OCI-LY1 (cell line): ENCODE measurements around the gene ALKBH7.
"Not testable (repeated sequence)": the region's sequence is repeated elsewhere in the genome, so short reads cannot be mapped to it uniquely, and the experiment has no call there.

Experiments
- H2AFZ ChIP-seq: fragments of 200-600 bp; sonication (generic), shearing (Covaris generic); 2 replicates; pipeline ENCODE4 v1.6.0; 2014; ENCODE audit warnings: antibody characterized with exemption, mild to moderate bottlenecking, low read length
- H3F3A ChIP-seq: fragments of 200-600 bp; sonication (generic), shearing (Covaris generic); 2 replicates; pipeline ENCODE4 v1.6.0; 2014; ENCODE audit warnings: mild to moderate bottlenecking, antibody characterized with exemption, low read length, moderate library complexity; ENCODE audit not compliant: insufficient read depth
- H3K27ac ChIP-seq: fragments of 200-600 bp; sonication (generic); 2 replicates; pipeline ENCODE4 v1.5.1; 2014; ENCODE audit warnings: low read length, mixed run types, mild to moderate bottlenecking, low read depth; ENCODE audit not compliant: poor library complexity, severe bottlenecking
- H3K27me3 ChIP-seq: fragments of 200-600 bp; sonication (generic); 2 replicates; pipeline ENCODE4 v1.6.0; 2014; ENCODE audit warnings: antibody characterized with exemption, mild to moderate bottlenecking, low read length, moderate library complexity; ENCODE audit not compliant: insufficient read depth
- H3K36me3 ChIP-seq: fragments of 200-600 bp; sonication (generic); 2 replicates; pipeline ENCODE4 v1.6.1; 2014; ENCODE audit warnings: mild to moderate bottlenecking, antibody characterized with exemption, low read length, moderate library complexity, mixed read lengths; ENCODE audit not compliant: insufficient read depth
- H3K4me1 ChIP-seq: fragments of 200-600 bp; sonication (generic); 2 replicates; pipeline ENCODE4 v1.5.1; 2014; ENCODE audit warnings: mild to moderate bottlenecking, low read length, moderate library complexity; ENCODE audit not compliant: insufficient read depth, severe bottlenecking
- H3K4me2 ChIP-seq: fragments of 200-600 bp; sonication (generic), shearing (Covaris generic); 2 replicates; pipeline ENCODE4 v1.6.1; 2014; ENCODE audit warnings: low read length
- H3K4me3 ChIP-seq: fragments of 200-600 bp; sonication (generic); 2 replicates; pipeline ENCODE4 v1.5.1; 2014; ENCODE audit warnings: low read length, low read depth, mild to moderate bottlenecking, mixed read lengths; ENCODE audit not compliant: poor library complexity, severe bottlenecking
- H3K79me2 ChIP-seq: fragments of 200-600 bp; shearing (Covaris generic); 2 replicates; pipeline ENCODE4 v1.6.1; 2016; ENCODE audit warnings: mixed run types, low read length, mixed read lengths; ENCODE audit not compliant: insufficient read depth
- H3K9ac ChIP-seq: fragments of 200-600 bp; sonication (generic), shearing (Covaris generic); 2 replicates; pipeline ENCODE4 v1.6.1; 2014; ENCODE audit warnings: mild to moderate bottlenecking, low read length, mixed read lengths
- H3K9me2 ChIP-seq: fragments of 200-600 bp; sonication (generic), shearing (Covaris generic); 2 replicates; pipeline ENCODE4 v1.6.1; 2014; ENCODE audit warnings: low read depth, mild to moderate bottlenecking, low read length, mixed read lengths
- H3K9me3 ChIP-seq: fragments of 200-600 bp; shearing (Covaris generic); 2 replicates; pipeline ENCODE4 v1.6.1; 2014; ENCODE audit warnings: low read length, mixed read lengths
- H4K20me1 ChIP-seq: fragments of 200-600 bp; sonication (generic), shearing (Covaris generic); 2 replicates; pipeline ENCODE4 v1.6.0; 2016; ENCODE audit warnings: mild to moderate bottlenecking, low read length; ENCODE audit not compliant: insufficient read depth
- CTCF ChIP-seq: fragments of 200-600 bp; sonication (generic), shearing (Covaris generic); IDR thresholded peaks from 2 replicates; pipeline ENCODE4 v1.5.1; 2017; ENCODE audit warnings: mild to moderate bottlenecking, antibody characterized with exemption, low read length, moderate library complexity, mixed read lengths
- EZH2 ChIP-seq: fragments of 200-600 bp; sonication (generic), shearing (Covaris generic); IDR thresholded peaks from 2 replicates; pipeline ENCODE4 v1.8.0; 2017; ENCODE audit warnings: borderline replicate concordance, mixed run types, mild to moderate bottlenecking, antibody characterized with exemption, low read length, moderate library complexity, mixed read lengths

Gene ALKBH7

DNA sequence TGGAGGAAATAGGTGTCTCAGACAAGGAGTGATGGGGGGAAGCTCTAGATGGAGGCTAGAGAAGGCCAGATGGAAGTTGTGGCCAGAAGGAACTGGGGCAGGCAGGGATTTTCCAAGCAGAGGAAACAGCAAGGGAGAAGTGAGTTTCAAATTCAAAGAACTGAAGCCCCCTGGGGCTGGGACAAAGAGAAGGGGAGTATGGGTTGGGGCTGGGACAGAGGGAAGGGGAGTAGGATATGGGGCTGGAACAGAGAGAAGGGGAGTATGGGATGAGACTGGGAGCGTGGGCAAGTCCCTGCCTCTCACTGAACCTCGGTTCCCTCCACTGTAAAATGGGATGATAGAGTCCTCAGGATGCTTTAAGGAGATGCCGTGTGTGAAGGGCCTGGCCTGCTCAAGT is 22.2 kb downstream of the ALKBH7 start:
- H3K4me1 ChIP-seq, result peaks cover 16% of the 10 kb centered on the region
- no peaks in the 10 kb centered on the region for H4K20me1 ChIP-seq
- H3K36me3 ChIP-seq, result peaks cover 11% of the 10 kb centered on the region; the same call in 1 of the 2 replicates
- no peak overlapping the region for H3K27ac ChIP-seq
- H3F3A ChIP-seq, result no peaks in the 10 kb centered on the region; the same call in 1 of the 2 replicates
- no peak overlapping the region for H3K4me3 ChIP-seq
- peaks cover 5% of the 10 kb centered on the region; the same call in 1 of the 2 replicates for H3K79me2 ChIP-seq
- no peak overlapping the region for H2AFZ ChIP-seq
- TF ChIP-seq CTCF, result no peak
- TF ChIP-seq EZH2, result no peak
- no peak overlapping the region for H3K4me2 ChIP-seq
- no peaks in the 10 kb centered on the region; the same call in 1 of the 2 replicates for H3K27me3 ChIP-seq
- H3K9me2 ChIP-seq, result no peaks in the 10 kb centered on the region
- no peak overlapping the region for H3K9ac ChIP-seq
- H3K9me3 ChIP-seq, result no peaks in the 10 kb centered on the region

DNA sequence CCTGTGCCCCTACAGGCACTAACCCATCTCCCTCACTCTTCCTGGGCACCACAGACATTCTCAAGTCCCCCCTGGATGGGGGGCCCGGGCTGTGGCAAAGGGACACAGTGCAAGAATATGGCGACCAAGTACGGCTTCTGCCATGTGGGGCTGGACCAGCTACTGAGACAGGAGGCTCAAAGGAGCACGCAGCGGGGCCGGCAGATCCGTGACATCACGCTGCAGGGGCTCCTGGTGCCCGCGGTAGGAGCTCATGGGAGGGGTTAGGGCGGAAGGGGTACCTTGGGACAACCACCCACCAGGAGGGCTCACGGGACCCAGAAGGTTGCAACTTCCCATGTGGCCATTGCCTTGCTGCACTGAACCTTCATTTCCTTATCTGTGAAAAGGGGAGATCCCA is 23.7 kb downstream of the ALKBH7 start:
- Histone ChIP-seq H3K4me3 (no peak overlapping the region), H3K4me2 (no peak overlapping the region), H3K36me3 (peaks cover 4% of the 10 kb centered on the region), H3F3A (no peaks in the 10 kb centered on the region; the same call in 1 of the 2 replicates), H3K9ac (no peak overlapping the region), H3K27me3 (no peaks in the 10 kb centered on the region; the same call in 1 of the 2 replicates), H3K4me1 (peaks cover 16% of the 10 kb centered on the region), H3K9me3 (no peaks in the 10 kb centered on the region), H3K27ac (no peak overlapping the region), H3K79me2 (peaks cover 5% of the 10 kb centered on the region; the same call in 1 of the 2 replicates), H2AFZ (no peak overlapping the region), H4K20me1 (no peaks in the 10 kb centered on the region), H3K9me2 (no peaks in the 10 kb centered on the region)
- TF ChIP-seq CTCF (no peak), EZH2 (no peak)

DNA sequence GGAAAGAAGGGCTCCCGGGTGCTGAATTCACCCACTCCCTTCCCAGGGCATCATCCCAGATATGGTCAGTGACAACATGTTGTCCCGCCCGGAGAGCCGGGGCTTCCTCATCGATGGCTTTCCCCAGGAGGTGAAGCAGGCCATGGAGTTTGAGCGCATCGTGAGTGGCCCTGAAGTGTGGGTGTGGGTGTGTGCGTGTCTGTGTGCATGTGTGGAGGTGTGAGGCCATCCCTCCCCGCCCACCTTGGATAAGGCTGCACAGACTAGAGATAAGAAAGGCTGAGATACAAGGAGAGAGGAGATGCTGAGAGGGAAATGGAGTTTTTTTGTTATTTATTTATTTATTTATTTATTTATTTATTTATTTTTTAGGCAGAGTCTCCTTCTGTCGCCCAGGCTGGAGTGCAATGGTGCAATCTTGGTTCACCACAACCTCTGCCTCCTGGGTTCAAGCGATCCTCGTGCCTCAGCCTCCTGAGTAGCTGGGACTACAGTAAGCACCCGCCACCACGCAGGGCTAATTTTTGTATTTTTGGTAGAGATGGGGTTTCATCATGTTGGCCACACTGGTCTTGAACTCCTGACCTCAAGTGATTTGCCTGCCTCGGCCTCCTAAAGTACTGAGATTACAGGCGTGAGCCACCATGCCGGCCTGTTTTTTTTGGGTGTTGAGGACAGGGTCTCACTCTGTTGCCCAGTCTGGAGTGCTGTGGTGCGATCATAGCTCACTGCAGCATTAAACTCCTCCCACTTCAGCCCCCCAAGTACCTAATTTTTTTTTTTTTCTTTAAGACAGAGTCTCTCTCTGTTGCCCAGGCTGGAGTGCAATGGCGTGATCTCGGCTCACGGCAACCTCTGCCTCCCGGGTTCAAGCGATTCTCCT is 27.7 kb downstream of the ALKBH7 start:
- H3K27me3 ChIP-seq, H3F3A ChIP-seq, H4K20me1 ChIP-seq, H3K4me2 ChIP-seq, H3K9me2 ChIP-seq, H3K9me3 ChIP-seq, H2AFZ ChIP-seq, H3K9ac ChIP-seq, H3K36me3 ChIP-seq, H3K4me3 ChIP-seq, H3K4me1 ChIP-seq, H3K27ac ChIP-seq, H3K79me2 ChIP-seq: not testable (repeated sequence)
